Measurements from ENCODE around the gene CHRNA10. TPM values are rescaled to one million over a fixed set of nuclear protein-coding genes. Genes with fewer than 3 reads are reported as not detected.
"Not testable (repeated sequence)": the region's sequence is repeated elsewhere in the genome, so short reads cannot be mapped to it uniquely, and the experiment has no call there.

Gene CHRNA10
- total and polyA plus RNA-seq, 4 donors: 0.10 to 1.7 (median 0.36) TPM

DNA sequence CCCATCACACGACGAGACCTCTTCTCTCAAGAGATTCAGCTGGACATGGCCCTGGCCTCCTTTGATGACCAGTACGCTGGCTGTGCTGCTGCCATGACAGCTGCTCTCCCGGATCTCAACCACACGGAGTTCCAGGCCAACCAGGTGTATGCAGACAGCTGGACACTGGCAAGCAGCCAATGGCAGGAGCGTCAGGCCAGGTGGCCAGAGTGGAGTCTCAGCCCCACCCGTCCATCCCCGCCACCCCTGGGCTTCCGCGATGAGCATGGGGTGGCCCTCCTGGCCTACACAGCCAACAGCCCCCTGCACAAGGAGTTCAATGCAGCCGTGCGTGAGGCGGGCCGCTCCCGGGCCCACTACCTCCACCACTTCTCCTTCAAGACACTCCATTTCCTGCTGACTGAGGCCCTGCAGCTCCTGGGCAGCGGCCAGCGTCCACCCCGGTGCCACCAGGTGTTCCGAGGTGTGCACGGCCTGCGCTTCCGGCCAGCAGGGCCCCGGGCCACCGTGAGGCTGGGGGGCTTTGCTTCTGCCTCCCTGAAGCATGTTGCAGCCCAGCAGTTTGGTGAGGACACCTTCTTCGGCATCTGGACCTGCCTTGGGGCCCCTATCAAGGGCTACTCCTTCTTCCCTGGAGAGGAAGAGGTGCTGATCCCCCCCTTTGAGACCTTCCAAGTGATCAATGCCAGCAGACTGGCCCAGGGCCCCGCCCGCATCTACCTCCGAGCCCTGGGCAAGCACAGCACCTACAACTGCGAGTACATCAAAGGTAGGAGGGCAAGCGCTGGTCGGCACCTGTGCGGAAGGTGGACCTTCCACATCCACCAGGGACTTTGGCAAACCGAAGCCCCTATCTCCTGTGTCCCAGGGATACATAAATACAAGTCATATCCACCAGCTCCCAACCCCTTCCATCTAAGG is 11.3 kb downstream of the CHRNA10 start (continued):
- TF ChIP-seq, protein P1, sequence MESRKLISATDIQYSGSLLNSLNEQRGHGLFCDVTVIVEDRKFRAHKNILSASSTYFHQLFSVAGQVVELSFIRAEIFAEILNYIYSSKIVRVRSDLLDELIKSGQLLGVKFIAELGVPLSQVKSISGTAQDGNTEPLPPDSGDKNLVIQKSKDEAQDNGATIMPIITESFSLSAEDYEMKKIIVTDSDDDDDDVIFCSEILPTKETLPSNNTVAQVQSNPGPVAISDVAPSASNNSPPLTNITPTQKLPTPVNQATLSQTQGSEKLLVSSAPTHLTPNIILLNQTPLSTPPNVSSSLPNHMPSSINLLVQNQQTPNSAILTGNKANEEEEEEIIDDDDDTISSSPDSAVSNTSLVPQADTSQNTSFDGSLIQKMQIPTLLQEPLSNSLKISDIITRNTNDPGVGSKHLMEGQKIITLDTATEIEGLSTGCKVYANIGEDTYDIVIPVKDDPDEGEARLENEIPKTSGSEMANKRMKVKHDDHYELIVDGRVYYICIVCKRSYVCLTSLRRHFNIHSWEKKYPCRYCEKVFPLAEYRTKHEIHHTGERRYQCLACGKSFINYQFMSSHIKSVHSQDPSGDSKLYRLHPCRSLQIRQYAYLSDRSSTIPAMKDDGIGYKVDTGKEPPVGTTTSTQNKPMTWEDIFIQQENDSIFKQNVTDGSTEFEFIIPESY (IDR thresholded peaks at IDR 0.05): no peak
- no peak for TF ChIP-seq RXRA (IDR thresholded peaks at IDR 0.05)

DNA sequence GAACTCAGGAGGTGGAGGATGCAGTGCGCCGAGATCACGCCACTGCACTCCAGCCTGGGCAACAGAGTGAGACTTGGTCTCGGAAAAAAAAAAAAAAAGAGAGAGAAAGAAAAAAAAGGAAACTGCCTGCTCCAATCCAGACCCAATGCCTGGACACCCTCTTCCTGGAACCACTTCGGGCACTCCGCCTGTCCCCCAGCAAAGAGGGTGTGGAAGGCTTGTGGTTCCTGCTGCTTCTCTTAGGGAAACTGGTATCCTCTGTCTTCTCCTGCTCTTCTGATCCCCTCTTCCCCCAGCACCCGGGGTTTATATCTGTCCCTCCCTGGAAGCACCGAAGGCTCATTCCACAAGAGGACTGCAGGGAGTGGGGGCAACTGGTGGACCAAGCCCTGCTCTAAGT is 12.9 kb downstream of the CHRNA10 start:
- WGBS: 93% methylated on average over 8 of the region's 8 CpGs
- no peaks in the 10 kb centered on the region for H3K36me3 ChIP-seq (ENCODE audit: control insufficient read depth in 4 of 4, insufficient read depth in 3 of 4, low read depth in 1 of 4, low read length in 3 of 4)
- H3K4me1 ChIP-seq (ENCODE audit: control insufficient read depth in 4 of 4, insufficient read depth in 4 of 4, low read length in 3 of 4): no peaks in the 10 kb centered on the region
- no peak overlapping the region for H3K27ac ChIP-seq (ENCODE audit: low read depth in 1 of 2, low read length in 2 of 2)
- no peaks in the 10 kb centered on the region for H3K27me3 ChIP-seq (ENCODE audit: control insufficient read depth in 4 of 4, insufficient read depth in 4 of 4, low read length in 3 of 4)
- H3K9me3 ChIP-seq (ENCODE audit: control insufficient read depth in 4 of 4, low read length in 3 of 4): no peaks in the 10 kb centered on the region
- no peak overlapping the region for H3K9ac ChIP-seq (ENCODE audit: low read depth in 1 of 2, low read length in 2 of 2)
- TF ChIP-seq SP1 (IDR thresholded peaks at IDR 0.05): no peak
- TF ChIP-seq, protein P2, sequence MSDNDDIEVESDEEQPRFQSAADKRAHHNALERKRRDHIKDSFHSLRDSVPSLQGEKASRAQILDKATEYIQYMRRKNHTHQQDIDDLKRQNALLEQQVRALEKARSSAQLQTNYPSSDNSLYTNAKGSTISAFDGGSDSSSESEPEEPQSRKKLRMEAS (IDR thresholded peaks at IDR 0.05): no peak
- TF ChIP-seq FOXA2 (IDR thresholded peaks at IDR 0.05): no peak
- no peak for TF ChIP-seq TAF1 (conservative IDR thresholded peaks at IDR 0.05)
- TF ChIP-seq, protein P1 (IDR thresholded peaks at IDR 0.05): no peak
- TF ChIP-seq HNF4G (IDR thresholded peaks at IDR 0.05): no peak
- no peak for TF ChIP-seq GABPA (IDR thresholded peaks at IDR 0.05 in 1 of 2, conservative IDR thresholded peaks at IDR 0.05 in 1 of 2)
- TF ChIP-seq NR2F2 (IDR thresholded peaks at IDR 0.05): no peak
- no peak for TF ChIP-seq FOXA1 (IDR thresholded peaks at IDR 0.05)
- no peak for TF ChIP-seq RAD21 (IDR thresholded peaks at IDR 0.05)
- TF ChIP-seq RXRA (IDR thresholded peaks at IDR 0.05): no peak
- TF ChIP-seq, protein P3, sequence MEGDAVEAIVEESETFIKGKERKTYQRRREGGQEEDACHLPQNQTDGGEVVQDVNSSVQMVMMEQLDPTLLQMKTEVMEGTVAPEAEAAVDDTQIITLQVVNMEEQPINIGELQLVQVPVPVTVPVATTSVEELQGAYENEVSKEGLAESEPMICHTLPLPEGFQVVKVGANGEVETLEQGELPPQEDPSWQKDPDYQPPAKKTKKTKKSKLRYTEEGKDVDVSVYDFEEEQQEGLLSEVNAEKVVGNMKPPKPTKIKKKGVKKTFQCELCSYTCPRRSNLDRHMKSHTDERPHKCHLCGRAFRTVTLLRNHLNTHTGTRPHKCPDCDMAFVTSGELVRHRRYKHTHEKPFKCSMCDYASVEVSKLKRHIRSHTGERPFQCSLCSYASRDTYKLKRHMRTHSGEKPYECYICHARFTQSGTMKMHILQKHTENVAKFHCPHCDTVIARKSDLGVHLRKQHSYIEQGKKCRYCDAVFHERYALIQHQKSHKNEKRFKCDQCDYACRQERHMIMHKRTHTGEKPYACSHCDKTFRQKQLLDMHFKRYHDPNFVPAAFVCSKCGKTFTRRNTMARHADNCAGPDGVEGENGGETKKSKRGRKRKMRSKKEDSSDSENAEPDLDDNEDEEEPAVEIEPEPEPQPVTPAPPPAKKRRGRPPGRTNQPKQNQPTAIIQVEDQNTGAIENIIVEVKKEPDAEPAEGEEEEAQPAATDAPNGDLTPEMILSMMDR (IDR thresholded peaks at IDR 0.05; ENCODE audit: low read depth, low read length, missing input control): no peak
- TF ChIP-seq, protein P4, sequence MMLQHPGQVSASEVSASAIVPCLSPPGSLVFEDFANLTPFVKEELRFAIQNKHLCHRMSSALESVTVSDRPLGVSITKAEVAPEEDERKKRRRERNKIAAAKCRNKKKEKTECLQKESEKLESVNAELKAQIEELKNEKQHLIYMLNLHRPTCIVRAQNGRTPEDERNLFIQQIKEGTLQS (IDR thresholded peaks at IDR 0.05): no peak
- TF ChIP-seq JUND (IDR thresholded peaks at IDR 0.05): no peak
- no peak for TF ChIP-seq EGR1 (IDR thresholded peaks at IDR 0.05; ENCODE audit: low read depth in 2 of 2)
- TF ChIP-seq YY1 (IDR thresholded peaks at IDR 0.05): no peak
- TF ChIP-seq HNF4A (conservative IDR thresholded peaks at IDR 0.05): no peak
- TF ChIP-seq, protein P5, sequence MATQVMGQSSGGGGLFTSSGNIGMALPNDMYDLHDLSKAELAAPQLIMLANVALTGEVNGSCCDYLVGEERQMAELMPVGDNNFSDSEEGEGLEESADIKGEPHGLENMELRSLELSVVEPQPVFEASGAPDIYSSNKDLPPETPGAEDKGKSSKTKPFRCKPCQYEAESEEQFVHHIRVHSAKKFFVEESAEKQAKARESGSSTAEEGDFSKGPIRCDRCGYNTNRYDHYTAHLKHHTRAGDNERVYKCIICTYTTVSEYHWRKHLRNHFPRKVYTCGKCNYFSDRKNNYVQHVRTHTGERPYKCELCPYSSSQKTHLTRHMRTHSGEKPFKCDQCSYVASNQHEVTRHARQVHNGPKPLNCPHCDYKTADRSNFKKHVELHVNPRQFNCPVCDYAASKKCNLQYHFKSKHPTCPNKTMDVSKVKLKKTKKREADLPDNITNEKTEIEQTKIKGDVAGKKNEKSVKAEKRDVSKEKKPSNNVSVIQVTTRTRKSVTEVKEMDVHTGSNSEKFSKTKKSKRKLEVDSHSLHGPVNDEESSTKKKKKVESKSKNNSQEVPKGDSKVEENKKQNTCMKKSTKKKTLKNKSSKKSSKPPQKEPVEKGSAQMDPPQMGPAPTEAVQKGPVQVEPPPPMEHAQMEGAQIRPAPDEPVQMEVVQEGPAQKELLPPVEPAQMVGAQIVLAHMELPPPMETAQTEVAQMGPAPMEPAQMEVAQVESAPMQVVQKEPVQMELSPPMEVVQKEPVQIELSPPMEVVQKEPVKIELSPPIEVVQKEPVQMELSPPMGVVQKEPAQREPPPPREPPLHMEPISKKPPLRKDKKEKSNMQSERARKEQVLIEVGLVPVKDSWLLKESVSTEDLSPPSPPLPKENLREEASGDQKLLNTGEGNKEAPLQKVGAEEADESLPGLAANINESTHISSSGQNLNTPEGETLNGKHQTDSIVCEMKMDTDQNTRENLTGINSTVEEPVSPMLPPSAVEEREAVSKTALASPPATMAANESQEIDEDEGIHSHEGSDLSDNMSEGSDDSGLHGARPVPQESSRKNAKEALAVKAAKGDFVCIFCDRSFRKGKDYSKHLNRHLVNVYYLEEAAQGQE (IDR thresholded peaks at IDR 0.05): no peak
- no peak overlapping the region for H3K4me3 ChIP-seq (ENCODE audit: low read depth in 1 of 3, low read length in 3 of 3)
- DNase-seq (ENCODE audit: low spot score): no peak

DNA sequence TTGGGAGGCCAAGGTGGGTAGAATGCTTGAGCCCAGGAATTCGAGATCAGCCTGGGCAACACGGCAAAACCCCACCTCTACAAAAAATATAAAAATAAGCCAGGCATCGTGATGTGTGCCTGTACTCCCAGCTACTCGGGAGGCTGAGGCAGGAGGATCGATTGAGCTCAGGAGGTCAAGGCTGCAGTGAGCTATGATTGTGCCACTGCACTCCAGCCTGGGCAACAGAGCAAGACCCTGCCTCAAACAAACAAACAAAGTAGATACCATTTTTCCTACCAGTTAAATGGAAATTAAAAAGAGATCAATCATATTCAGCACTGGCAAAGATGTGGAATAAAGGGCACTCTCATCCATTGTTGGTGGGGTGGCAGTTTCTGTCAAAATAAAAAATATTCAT is 13.9 kb downstream of the CHRNA10 start:
- not testable (repeated sequence) for H3K4me1 ChIP-seq (ENCODE audit: control insufficient read depth in 4 of 4, insufficient read depth in 4 of 4, low read length in 3 of 4); H3K9me3 ChIP-seq (ENCODE audit: control insufficient read depth in 4 of 4, low read length in 3 of 4); H3K36me3 ChIP-seq (ENCODE audit: control insufficient read depth in 4 of 4, insufficient read depth in 3 of 4, low read depth in 1 of 4, low read length in 3 of 4); H3K4me3 ChIP-seq (ENCODE audit: low read depth in 1 of 3, low read length in 3 of 3); H3K9ac ChIP-seq (ENCODE audit: low read depth in 1 of 2, low read length in 2 of 2); H3K27ac ChIP-seq (ENCODE audit: low read depth in 1 of 2, low read length in 2 of 2); DNase-seq (ENCODE audit: low spot score); H3K27me3 ChIP-seq (ENCODE audit: control insufficient read depth in 4 of 4, insufficient read depth in 4 of 4, low read length in 3 of 4)
- WGBS: 76% methylated on average over 5 of the region's 5 CpGs

Measured in liver (tissue), 9 donors.